Liver (tissue), 9 donors: ENCODE measurements around the gene EXOC6B. TPM values are rescaled to one million over a fixed set of nuclear protein-coding genes. Genes with fewer than 3 reads are reported as not detected.

Source experiments
- DNase-seq: peaks from one replicate; pipeline ENCODE4 v3.0.0-alpha.2; 2017; ENCODE audit warnings: low spot score
- H3K27ac ChIP-seq, 2 donors: one replicate each; pipeline ENCODE4 v1.7.0; 2013; ENCODE audit warnings: inconsistent platforms in 2 of 2, low read length in 2 of 2, control low read depth in 1 of 2, low read depth in 1 of 2, mild to moderate bottlenecking in 1 of 2
- H3K27me3 ChIP-seq, 4 donors: one replicate each; pipeline versions ENCODE4 v1.6.1 to v1.7.0; 2013; ENCODE audit warnings: low read length in 3 of 4, inconsistent platforms in 1 of 4, mild to moderate bottlenecking in 1 of 4, moderate library complexity in 1 of 4; ENCODE audit not compliant: control insufficient read depth in 4 of 4, insufficient read depth in 4 of 4
- H3K36me3 ChIP-seq, 4 donors: one replicate each; pipeline versions ENCODE4 v1.6.1 to v1.7.0; 2013; ENCODE audit warnings: low read length in 3 of 4, mild to moderate bottlenecking in 3 of 4, low read depth in 1 of 4, moderate library complexity in 1 of 4; ENCODE audit not compliant: control insufficient read depth in 4 of 4, insufficient read depth in 3 of 4
- H3K4me1 ChIP-seq, 4 donors: one replicate each; pipeline versions ENCODE4 v1.6.1 to v1.7.0; 2013; ENCODE audit warnings: low read length in 3 of 4, mild to moderate bottlenecking in 3 of 4, moderate library complexity in 1 of 4; ENCODE audit not compliant: control insufficient read depth in 4 of 4, insufficient read depth in 4 of 4
- H3K4me3 ChIP-seq, 3 donors: one replicate each; pipeline versions ENCODE4 v1.6.1 to v1.7.0; 2013; ENCODE audit warnings: low read length in 3 of 3, control low read depth in 1 of 3, low read depth in 1 of 3, mild to moderate bottlenecking in 1 of 3
- H3K9ac ChIP-seq, 2 donors: one replicate each; pipeline ENCODE4 v1.7.0; 2013; ENCODE audit warnings: low read length in 2 of 2, mild to moderate bottlenecking in 2 of 2, moderate library complexity in 2 of 2, control low read depth in 1 of 2, low read depth in 1 of 2
- H3K9me3 ChIP-seq, 4 donors: one replicate each; pipeline versions ENCODE4 v1.6.1 to v1.7.0; 2013; ENCODE audit warnings: low read length in 3 of 4; ENCODE audit not compliant: control insufficient read depth in 4 of 4
- ATF3 ChIP-seq: IDR thresholded peaks from 2 replicates; pipeline ENCODE4 v1.6.1; 2016; ENCODE audit warnings: antibody characterized with exemption
- CTCF ChIP-seq: fragments of 150-350 bp; IDR thresholded peaks from 2 replicates; pipeline ENCODE4 v1.5.1; 2017; ENCODE audit warnings: improper control_type of control experiment, low read depth, low read length; ENCODE audit not compliant: missing input control
- EGR1 ChIP-seq, 2 donors: IDR thresholded peaks; 2 replicates each; pipeline ENCODE4 v1.6.1; 2016 to 2018; ENCODE audit warnings: antibody characterized with exemption in 2 of 2, low read depth in 2 of 2
- FOXA1 ChIP-seq: IDR thresholded peaks from 2 replicates; pipeline ENCODE4 v1.6.1; 2016; ENCODE audit warnings: antibody characterized with exemption
- FOXA2 ChIP-seq: IDR thresholded peaks from 2 replicates; pipeline ENCODE4 v1.6.1; 2016; ENCODE audit warnings: antibody characterized with exemption
- GABPA ChIP-seq, 2 donors: IDR thresholded peaks in 1 of 2; conservative IDR thresholded peaks in 1 of 2; 2 replicates each; pipeline ENCODE4 v1.6.1; 2016; ENCODE audit warnings: antibody characterized with exemption in 2 of 2, mild to moderate bottlenecking in 1 of 2, moderate library complexity in 1 of 2
- HNF4A ChIP-seq, 2 donors: conservative IDR thresholded peaks; 2 replicates each; pipeline ENCODE4 v1.6.1; 2016; ENCODE audit warnings: antibody characterized with exemption in 2 of 2, mild to moderate bottlenecking in 2 of 2
- HNF4G ChIP-seq: IDR thresholded peaks from 2 replicates; pipeline ENCODE4 v1.6.1; 2016; ENCODE audit warnings: antibody characterized with exemption
- JUND ChIP-seq, 2 donors: IDR thresholded peaks; 2 replicates each; pipeline ENCODE4 v1.6.1; 2016; ENCODE audit warnings: antibody characterized with exemption in 2 of 2
- MAX ChIP-seq: IDR thresholded peaks from 2 replicates; pipeline ENCODE4 v1.6.1; 2016; ENCODE audit warnings: antibody characterized with exemption
- NR2F2 ChIP-seq: IDR thresholded peaks from 2 replicates; pipeline ENCODE4 v1.6.1; 2016; ENCODE audit warnings: antibody characterized with exemption
- RAD21 ChIP-seq, 2 donors: IDR thresholded peaks; 2 replicates each; pipeline ENCODE4 v1.6.1; 2016; ENCODE audit warnings: antibody characterized with exemption in 2 of 2, mild to moderate bottlenecking in 2 of 2
- REST ChIP-seq: IDR thresholded peaks from 2 replicates; pipeline ENCODE4 v1.6.1; 2016; ENCODE audit warnings: antibody characterized with exemption, mild to moderate bottlenecking
- RXRA ChIP-seq, 2 donors: IDR thresholded peaks; 2 replicates each; pipeline ENCODE4 v1.6.1; 2017 to 2018; ENCODE audit warnings: antibody characterized with exemption in 2 of 2, mild to moderate bottlenecking in 1 of 2
- SP1 ChIP-seq: IDR thresholded peaks from 2 replicates; pipeline ENCODE4 v1.6.1; 2018; ENCODE audit warnings: antibody characterized with exemption, mild to moderate bottlenecking
- TAF1 ChIP-seq: conservative IDR thresholded peaks from 2 replicates; pipeline ENCODE4 v1.6.1; 2016; ENCODE audit warnings: antibody characterized with exemption, mild to moderate bottlenecking
- YY1 ChIP-seq: IDR thresholded peaks from 2 replicates; pipeline ENCODE4 v1.6.1; 2016; ENCODE audit warnings: antibody characterized with exemption, mild to moderate bottlenecking
- ZBTB33 ChIP-seq: IDR thresholded peaks from 2 replicates; pipeline ENCODE4 v1.6.1; 2016; ENCODE audit warnings: antibody characterized with exemption
- WGBS: extraction: QIAGEN DNeasy Blood & Tissue Kit; methylation state at CpG from one replicate; pipeline ENCODE4 v1.1.7; 2013; 5-methylcytosine and 5-hydroxymethylcytosine counted together
- polyA plus RNA-seq, 2 donors: library from polyadenylated mRNA; stranded (reverse) in 1 of 2; unstranded in 1 of 2; fragments of 200-250 nt in 1 of 2; fragments of >200 nt in 1 of 2; fragmentation: Nextera tagmentation in 1 of 2; extraction: Ambion mirVana in 1 of 2; gene quantifications; one replicate each; pipeline versions ENCODE4 v1.2.1 to v1.2.3, GENCODE V29; 2013 to 2015
- total RNA-seq, 2 donors: library from RNA; depleted of rRNA; stranded (reverse); fragments of >200 nt; gene quantifications; one replicate each; pipeline ENCODE4 v1.2.3, GENCODE V29; 2014
- donor health status: healthy.
- donor health status: healthy.
- donor health status: healthy.
- donor health status: healthy.
- donor health status: healthy.

The EXOC6B gene
- total and polyA plus RNA-seq, 4 donors, result 1.7 to 9.5 (median 5.5) TPM

- WGBS, result 83% methylated on average over 1 of the region's 1 CpG
- Histone ChIP-seq H3K36me3 (no peaks in the 10 kb centered on the region), H3K4me3 (no peak overlapping the region), H3K9me3 (no peaks in the 10 kb centered on the region), H3K9ac (no peak overlapping the region), H3K27me3 (no peaks in the 10 kb centered on the region), H3K4me1 (no peaks in the 10 kb centered on the region), H3K27ac (no peak overlapping the region)
- no peak for TF ChIP-seq ZBTB33
- TF ChIP-seq CTCF, result no peak
- no peak for TF ChIP-seq MAX
- no peak for TF ChIP-seq EGR1 (IDR thresholded peaks at IDR 0.05; ENCODE audit: low read depth in 2 of 2)
- TF ChIP-seq RXRA (IDR thresholded peaks at IDR 0.05), result no peak
- no peak for TF ChIP-seq FOXA2
- TF ChIP-seq ATF3, result no peak
- no peak for TF ChIP-seq NR2F2
- no peak for TF ChIP-seq YY1
- no peak for TF ChIP-seq SP1
- TF ChIP-seq TAF1, result no peak
- TF ChIP-seq JUND (IDR thresholded peaks at IDR 0.05), result no peak
- TF ChIP-seq RAD21 (IDR thresholded peaks at IDR 0.05), result no peak
- no peak for TF ChIP-seq HNF4G
- no peak for TF ChIP-seq HNF4A (conservative IDR thresholded peaks at IDR 0.05)
- TF ChIP-seq GABPA (IDR thresholded peaks at IDR 0.05 in 1 of 2, conservative IDR thresholded peaks at IDR 0.05 in 1 of 2), result no peak
- no peak for TF ChIP-seq REST
- TF ChIP-seq FOXA1, result no peak
- no peak for DNase-seq
Observed at GRCh38 chr2:72794572-72794971, 31.3 kb downstream of the EXOC6B start.
